SK-N-SH (cell line): ENCODE measurements around the gene FAM222B. TPM values are rescaled to one million over a fixed set of nuclear protein-coding genes. Genes with fewer than 3 reads are reported as not detected.

Source experiments
- CTCF ChIA-PET: fragments of 300-600, 350-600 bp; formaldehyde crosslinking; extraction: SDS; loops from one replicate; lab custom pipeline; 2021; lab: Yijun Ruan, JAX
- POLR2A ChIA-PET: fragments of 350-600 bp; sonication (Branson Sonifier 250); formaldehyde crosslinking; extraction: SDS; loops from one replicate; lab custom pipeline; 2020; ENCODE audit warnings: antibody characterized with exemption, inconsistent platforms; lab: Yijun Ruan, JAX
- DNase-seq: peaks from one replicate; pipeline ENCODE4 v3.0.0; 2012
- H2AFZ ChIP-seq: fragments of 200-600 bp; sonication (generic); 2 replicates; pipeline ENCODE4 v1.8.1; 2016; ENCODE audit warnings: antibody characterized with exemption, mild to moderate bottlenecking, low read depth
- H3F3A ChIP-seq: fragments of 200-600 bp; sonication (generic); replicated peaks from 2 replicates; pipeline ENCODE3; 2016; ENCODE audit warnings: antibody characterized with exemption, mild to moderate bottlenecking; ENCODE audit not compliant: insufficient read depth
- H3K27ac ChIP-seq, 2 experiments: fragments of 200-500 bp in 1 of 2; fragments of 200-600 bp in 1 of 2; sonication (Bioruptor generic) in 1 of 2; sonication (generic), shearing (Covaris generic) in 1 of 2; 2 replicates each; pipeline versions ENCODE4 v1.5.1 to v1.6.1; 2014 to 2016; ENCODE audit warnings: low read depth in 2 of 2, inconsistent platforms in 1 of 2, low read length in 1 of 2, mild to moderate bottlenecking in 1 of 2, mixed read lengths in 1 of 2
- H3K27me3 ChIP-seq: fragments of 200-600 bp; sonication (generic), shearing (Covaris generic); 2 replicates; pipeline ENCODE4 v1.6.1; 2016; ENCODE audit warnings: mixed run types; ENCODE audit not compliant: insufficient read depth
- H3K36me3 ChIP-seq, 2 experiments: fragments of 200-500 bp in 1 of 2; fragments of 200-600 bp in 1 of 2; sonication (Bioruptor generic) in 1 of 2; sonication (generic) in 1 of 2; replicated peaks in 1 of 2; 2 replicates each; pipeline versions ENCODE3 to v1.5.1; 2014 to 2016; ENCODE audit warnings: low read length in 1 of 2, mild to moderate bottlenecking in 1 of 2; ENCODE audit not compliant: insufficient read depth in 2 of 2, control insufficient read depth in 1 of 2
- H3K4me1 ChIP-seq, 2 experiments: fragments of 200-500 bp in 1 of 2; fragments of 200-600 bp in 1 of 2; sonication (Bioruptor generic) in 1 of 2; sonication (generic), shearing (Covaris generic) in 1 of 2; 2 replicates each; pipeline versions ENCODE4 v1.5.1 to v1.6.1; 2014 to 2016; ENCODE audit warnings: low read depth in 1 of 2, low read length in 1 of 2, mixed run types in 1 of 2; ENCODE audit not compliant: insufficient read depth in 2 of 2, control insufficient read depth in 1 of 2
- H3K4me2 ChIP-seq: fragments of 200-600 bp; sonication (generic), shearing (Covaris generic); 2 replicates; pipeline ENCODE4 v1.6.1; 2017; ENCODE audit warnings: mixed run types
- H3K4me3 ChIP-seq, 2 experiments: fragments of 200-500 bp in 1 of 2; fragments of 200-600 bp in 1 of 2; sonication (Bioruptor generic) in 1 of 2; sonication (generic), shearing (Covaris generic) in 1 of 2; 2 replicates each; pipeline versions ENCODE4 v1.5.1 to v1.8.1; 2014 to 2016; ENCODE audit warnings: low read depth in 2 of 2, inconsistent platforms in 1 of 2, low read length in 1 of 2, mild to moderate bottlenecking in 1 of 2, mixed read lengths in 1 of 2, moderate library complexity in 1 of 2
- H3K79me2 ChIP-seq: fragments of 200-600 bp; sonication (generic); 2 replicates; pipeline ENCODE4 v1.8.1; 2017; ENCODE audit warnings: mild to moderate bottlenecking; ENCODE audit not compliant: insufficient read depth
- H3K9ac ChIP-seq: fragments of 200-600 bp; sonication (generic); 2 replicates; pipeline ENCODE4 v1.6.1; 2017; ENCODE audit warnings: mixed run types
- H3K9me2 ChIP-seq: fragments of 200-600 bp; sonication (generic); 2 replicates; pipeline ENCODE4 v1.6.1; 2017; ENCODE audit warnings: mixed run types
- H3K9me3 ChIP-seq: fragments of 200-600 bp; sonication (generic); 2 replicates; pipeline ENCODE4 v1.6.1; 2017; ENCODE audit warnings: mixed run types, mild to moderate bottlenecking, moderate library complexity
- H4K20me1 ChIP-seq: fragments of 200-600 bp; sonication (generic); 2 replicates; pipeline ENCODE4 v1.6.1; 2017; ENCODE audit warnings: mild to moderate bottlenecking, mixed run types; ENCODE audit not compliant: insufficient read depth
- EZH2phosphoT487 ChIP-seq: fragments of 200-600 bp; sonication (generic); IDR thresholded peaks from 2 replicates; pipeline ENCODE4 v1.6.1; 2017; ENCODE audit warnings: low read depth, mixed run types, mild to moderate bottlenecking, antibody characterized with exemption, moderate library complexity, borderline replicate concordance
- FOXM1 ChIP-seq: IDR thresholded peaks from 2 replicates; pipeline ENCODE4 v1.4.0; 2012; ENCODE audit warnings: low read depth, mild to moderate bottlenecking
- GATA2 ChIP-seq: sonication (generic); formaldehyde crosslinking; IDR thresholded peaks from 2 replicates; pipeline ENCODE4 v1.5.0; 2020; ENCODE audit warnings: mild to moderate bottlenecking, missing genetic modification reagents
- JUND ChIP-seq: IDR thresholded peaks from 2 replicates; pipeline ENCODE4 v1.4.0; 2012
- MEF2A ChIP-seq: IDR thresholded peaks from 2 replicates; pipeline ENCODE4 v1.4.0; 2012; ENCODE audit warnings: low read depth, borderline replicate concordance
- MXI1 ChIP-seq: IDR thresholded peaks from 2 replicates; pipeline ENCODE4 v1.6.1; 2012; ENCODE audit warnings: mild to moderate bottlenecking, low read depth, low read length, improper control_type of control experiment
- RAD21 ChIP-seq: IDR thresholded peaks from 2 replicates; pipeline ENCODE4 v1.6.1; 2012; ENCODE audit warnings: mild to moderate bottlenecking, low read length
- RFX5 ChIP-seq: IDR thresholded peaks from 2 replicates; pipeline ENCODE4 v1.6.1; 2012; ENCODE audit warnings: mild to moderate bottlenecking, improper control_type of control experiment, low read length
- RXRA ChIP-seq: IDR thresholded peaks from 2 replicates; pipeline ENCODE4 v1.4.0; 2012; ENCODE audit warnings: low read depth, mild to moderate bottlenecking, borderline replicate concordance
- SMC3 ChIP-seq: IDR thresholded peaks from 2 replicates; pipeline ENCODE4 v1.6.1; 2012; ENCODE audit warnings: low read depth, low read length, improper control_type of control experiment
- ZBTB33 ChIP-seq: IDR thresholded peaks from 2 replicates; pipeline ENCODE4 v1.4.0; 2012; ENCODE audit warnings: low read depth, borderline replicate concordance
- WGBS: methylation state at CpG from one replicate; pipeline ENCODE4 v1.1.6; 2017; ENCODE audit warnings: low lambda C conversion rate; 5-methylcytosine and 5-hydroxymethylcytosine counted together
- polyA plus RNA-seq, 3 experiments: library from polyadenylated mRNA; depleted of rRNA; stranded (reverse); fragments of >200 nt; gene quantifications; 2 replicates each; pipeline ENCODE4 v1.2.3, GENCODE V29; 2012
- TF ChIP-seq, protein P1 (sequence below): IDR thresholded peaks from 2 replicates; pipeline ENCODE4 v1.4.0; 2012; ENCODE audit warnings: low read depth
- TF ChIP-seq, protein P2 (sequence below): IDR thresholded peaks from 2 replicates; pipeline ENCODE4 v1.4.0; 2012; ENCODE audit warnings: low read depth, borderline replicate concordance

The FAM222B gene
- polyA plus RNA-seq, 1 of the 3 experiments (the other 2 are of a cell fraction): 9.0 TPM

DNA sequence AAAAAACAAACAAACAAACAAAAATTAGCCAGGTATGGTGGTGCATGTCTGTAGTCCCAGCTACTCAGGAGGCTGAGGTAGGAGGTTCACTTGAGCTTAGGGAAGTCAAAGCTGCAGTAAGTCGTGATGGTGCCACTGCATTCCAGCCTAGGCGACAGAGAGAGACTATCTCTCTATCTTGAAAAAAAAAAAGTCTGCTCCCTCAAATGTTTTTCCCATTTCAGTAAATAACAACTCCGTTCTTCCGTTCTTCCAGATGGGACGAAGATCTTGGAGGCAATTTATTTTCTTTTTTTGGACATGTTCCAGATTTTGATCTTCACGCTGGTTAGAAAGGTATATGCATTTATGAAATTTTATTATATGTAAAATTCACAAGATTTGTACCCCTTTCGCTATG is 31.2 kb upstream of the FAM222B start:
- Histone ChIP-seq H3K36me3 (peaks cover 3 to 9% of the 10 kb centered on the region in 2 experiments), H3K4me3 (no peak overlapping the region), H4K20me1 (no peaks in the 10 kb centered on the region), H3F3A (peaks cover 3% of the 10 kb centered on the region), H3K9me2 (no peaks in the 10 kb centered on the region), H3K9me3 (no peaks in the 10 kb centered on the region), H3K27me3 (no peaks in the 10 kb centered on the region), H3K4me1 (no peaks in the 10 kb centered on the region), H3K27ac (no peak overlapping the region), H3K4me2 (no peak overlapping the region), H3K79me2 (no peaks in the 10 kb centered on the region), H2AFZ (no peak overlapping the region), H3K9ac (no peak overlapping the region)
- ChIA-PET CTCF (no interaction called here), POLR2A (no interaction called here)
- no peak for TF ChIP-seq MEF2A
- no peak for TF ChIP-seq FOXM1
- no peak for TF ChIP-seq MXI1
- TF ChIP-seq, protein P1, sequence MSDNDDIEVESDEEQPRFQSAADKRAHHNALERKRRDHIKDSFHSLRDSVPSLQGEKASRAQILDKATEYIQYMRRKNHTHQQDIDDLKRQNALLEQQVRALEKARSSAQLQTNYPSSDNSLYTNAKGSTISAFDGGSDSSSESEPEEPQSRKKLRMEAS: no peak
- no peak for TF ChIP-seq RAD21
- no peak for DNase-seq
- 89% methylated on average over 7 of the region's 7 CpGs for WGBS

GRCh38 chr17:28871056-28871579 is 28.5 kb upstream of the FAM222B start:
- no peak overlapping the region for H3K9ac ChIP-seq
- H3F3A ChIP-seq: peaks cover 3% of the 10 kb centered on the region
- no peaks in the 10 kb centered on the region for H3K79me2 ChIP-seq
- TF ChIP-seq EZH2phosphoT487: no peak
- TF ChIP-seq FOXM1: no peak
- TF ChIP-seq, protein P2, sequence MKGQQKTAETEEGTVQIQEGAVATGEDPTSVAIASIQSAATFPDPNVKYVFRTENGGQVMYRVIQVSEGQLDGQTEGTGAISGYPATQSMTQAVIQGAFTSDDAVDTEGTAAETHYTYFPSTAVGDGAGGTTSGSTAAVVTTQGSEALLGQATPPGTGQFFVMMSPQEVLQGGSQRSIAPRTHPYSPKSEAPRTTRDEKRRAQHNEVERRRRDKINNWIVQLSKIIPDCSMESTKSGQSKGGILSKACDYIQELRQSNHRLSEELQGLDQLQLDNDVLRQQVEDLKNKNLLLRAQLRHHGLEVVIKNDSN: no peak
- TF ChIP-seq RFX5: no peak
- TF ChIP-seq RAD21: no peak
- TF ChIP-seq JUND: no peak
- no peak for TF ChIP-seq SMC3
- no peak for TF ChIP-seq GATA2 (CRISPR knock-in tag)
- no peak for TF ChIP-seq ZBTB33
- no peak for TF ChIP-seq MEF2A
- no peak for TF ChIP-seq RXRA
- no peaks in the 10 kb centered on the region for H3K9me2 ChIP-seq
- no peaks in the 10 kb centered on the region for H4K20me1 ChIP-seq
- CTCF ChIA-PET: interaction anchor here (1.1 to 2.0 kb wide), 2 partner anchors 11 to 107 kb away, joined by 4 to 6 read pairs; no protein-coding TSS in a partner anchor
- no peaks in the 10 kb centered on the region for H3K27me3 ChIP-seq
- H3K4me3 ChIP-seq: no peak overlapping the region
- no peak for DNase-seq
- H3K27ac ChIP-seq: no peak overlapping the region
- no peak overlapping the region for H2AFZ ChIP-seq
- no peaks in the 10 kb centered on the region for H3K9me3 ChIP-seq
- POLR2A ChIA-PET: no interaction called here
- H3K36me3 ChIP-seq: no peaks in the 10 kb centered on the region
- WGBS: 98% methylated on average over 6 of the region's 6 CpGs
- H3K4me2 ChIP-seq: no peak overlapping the region
- H3K4me1 ChIP-seq: no peaks in the 10 kb centered on the region
